GM18517 (cell line): Measurements from ENCODE around the gene SSBP4.

Experiments used
- ATAC-seq: cut with Tn5 transposase; IDR thresholded peaks from one replicate; pipeline ENCODE4 v1.9.1; 2021; ENCODE audit warnings: mild to moderate bottlenecking, moderate library complexity; ENCODE audit not compliant: unreplicated experiment

The SSBP4 gene

DNA sequence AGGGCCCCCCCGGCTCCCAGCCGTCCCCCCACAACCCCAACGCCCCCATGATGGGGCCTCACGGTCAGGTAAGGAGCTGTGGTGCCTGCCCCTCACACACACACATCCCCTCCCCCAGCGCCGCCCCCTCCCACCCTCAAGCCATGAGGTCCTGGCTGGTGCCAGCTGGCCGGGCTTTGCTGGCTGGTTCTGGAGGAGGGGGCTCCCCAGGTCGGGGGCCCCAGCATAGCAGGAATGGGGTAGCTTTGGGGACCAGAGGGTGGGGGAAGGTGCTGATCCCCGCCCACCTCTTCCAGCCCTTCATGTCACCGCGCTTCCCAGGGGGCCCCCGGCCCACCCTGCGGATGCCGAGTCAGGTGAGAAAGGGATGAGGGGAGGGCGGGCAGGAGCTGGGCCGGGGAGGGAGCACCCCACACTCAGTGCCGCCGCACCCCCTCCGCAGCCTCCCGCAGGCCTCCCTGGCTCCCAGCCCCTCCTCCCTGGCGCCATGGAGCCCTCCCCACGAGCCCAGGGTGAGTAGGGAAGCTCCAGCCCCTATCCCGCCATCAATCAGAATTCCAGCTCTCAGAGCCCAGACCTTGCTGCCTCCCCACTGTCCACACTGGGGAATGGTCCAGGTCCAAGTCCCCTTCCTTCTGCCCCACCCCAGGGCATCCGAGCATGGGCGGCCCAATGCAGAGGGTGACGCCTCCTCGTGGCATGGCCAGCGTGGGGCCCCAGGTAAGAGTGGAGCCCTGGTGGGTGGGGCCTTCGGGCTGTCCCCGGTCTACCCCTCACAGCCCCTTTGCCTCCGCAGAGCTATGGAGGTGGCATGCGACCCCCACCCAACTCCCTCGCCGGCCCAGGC is 12.4 kb downstream of the SSBP4 start:
- ATAC-seq = no peak

DNA sequence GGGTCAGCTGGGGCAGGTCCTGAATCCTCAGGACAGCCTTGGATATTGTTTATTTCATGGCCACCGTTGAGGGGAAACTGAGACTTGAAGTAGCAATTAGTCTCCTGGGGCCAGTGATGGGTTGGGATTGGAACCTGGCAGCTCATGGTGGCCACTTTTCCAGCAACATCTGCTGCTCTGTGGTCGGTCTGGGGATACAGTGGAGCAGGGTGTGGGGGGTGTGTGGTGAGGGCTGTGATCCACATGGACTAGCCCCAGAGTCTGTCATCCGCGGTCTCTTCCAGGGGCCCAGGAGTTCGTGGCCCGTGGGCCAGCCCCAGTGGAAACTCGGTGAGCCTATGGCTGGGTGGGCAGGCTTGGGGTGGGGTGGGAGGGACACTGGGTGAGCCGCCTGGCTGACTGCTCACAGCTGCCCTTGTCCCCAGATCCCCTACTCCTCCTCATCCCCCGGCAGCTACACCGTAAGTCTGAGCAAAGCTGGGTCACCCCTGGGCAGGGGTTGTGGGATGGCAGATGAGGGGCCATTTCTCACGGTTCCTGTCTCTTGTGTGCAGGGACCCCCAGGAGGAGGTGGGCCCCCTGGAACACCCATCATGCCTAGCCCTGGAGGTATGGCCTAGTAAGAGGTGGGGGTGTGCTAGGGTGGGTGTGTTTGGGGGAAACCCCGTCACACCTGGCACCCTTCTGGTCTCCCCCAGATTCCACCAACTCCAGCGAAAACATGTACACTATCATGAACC is 13.2 kb downstream of the SSBP4 start:
- no peak for ATAC-seq

DNA sequence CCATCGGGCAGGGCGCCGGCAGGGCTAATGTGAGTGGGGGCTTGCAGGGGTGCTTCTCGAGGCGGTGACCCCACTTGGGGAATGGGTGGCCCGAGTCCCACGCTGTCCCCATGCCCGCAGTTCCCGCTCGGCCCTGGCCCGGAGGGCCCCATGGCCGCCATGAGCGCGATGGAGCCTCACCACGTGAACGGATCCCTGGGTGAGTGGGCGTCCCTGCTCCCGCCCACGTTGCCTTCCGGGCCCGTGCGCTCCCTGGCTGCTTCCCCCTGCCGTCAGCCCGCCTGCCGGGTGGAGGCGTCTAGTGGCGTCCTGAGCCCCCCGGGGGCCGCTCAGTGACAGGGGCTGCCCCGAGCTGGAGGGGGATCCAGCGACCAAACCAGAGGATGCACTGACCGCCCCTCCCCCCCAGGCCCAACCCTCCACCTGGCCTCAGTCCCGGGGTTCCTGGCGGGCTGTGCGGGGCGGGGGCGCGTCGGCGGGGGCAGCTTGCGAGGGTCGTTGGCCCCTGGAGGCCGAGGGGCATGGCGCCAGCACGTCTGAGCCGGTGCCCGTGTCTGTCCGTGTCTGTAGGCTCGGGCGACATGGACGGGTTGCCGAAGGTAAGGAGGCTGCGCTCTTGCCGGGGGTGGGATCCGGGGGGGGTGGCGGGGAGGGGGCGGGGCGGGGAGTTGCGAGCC is 14.0 kb downstream of the SSBP4 start:
- no peak for ATAC-seq

DNA sequence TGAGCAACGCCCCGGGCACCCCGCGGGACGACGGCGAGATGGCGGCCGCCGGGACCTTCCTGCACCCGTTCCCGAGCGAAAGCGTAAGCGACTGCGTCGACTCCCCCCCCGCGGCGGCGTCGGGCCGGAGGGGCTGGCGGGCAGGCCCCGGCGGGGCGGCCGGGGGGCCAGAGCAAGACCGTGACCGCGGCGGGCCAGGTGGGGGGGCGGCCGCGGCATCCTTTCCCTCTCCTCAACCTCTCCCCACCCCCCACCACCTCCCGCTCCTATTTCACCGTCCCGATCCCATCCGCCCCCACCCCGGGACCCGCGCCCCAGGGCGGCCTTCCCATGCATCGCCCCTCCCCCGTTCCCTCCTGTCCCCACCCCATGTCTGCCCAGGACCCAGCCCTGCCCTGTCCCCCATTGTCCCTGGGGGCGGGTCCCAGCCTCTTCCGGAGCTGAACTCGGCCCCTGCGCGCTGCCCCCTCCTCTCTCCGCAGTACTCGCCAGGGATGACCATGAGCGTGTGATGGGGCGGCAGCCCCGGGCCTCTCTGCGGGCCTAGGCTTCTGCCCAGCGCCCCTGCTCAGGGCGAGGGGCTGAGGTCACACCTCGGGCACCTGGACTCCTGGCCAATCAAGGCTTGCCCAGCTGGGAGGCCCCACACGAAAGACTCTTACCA is 14.7 kb downstream of the SSBP4 start:
- no peak for ATAC-seq

DNA sequence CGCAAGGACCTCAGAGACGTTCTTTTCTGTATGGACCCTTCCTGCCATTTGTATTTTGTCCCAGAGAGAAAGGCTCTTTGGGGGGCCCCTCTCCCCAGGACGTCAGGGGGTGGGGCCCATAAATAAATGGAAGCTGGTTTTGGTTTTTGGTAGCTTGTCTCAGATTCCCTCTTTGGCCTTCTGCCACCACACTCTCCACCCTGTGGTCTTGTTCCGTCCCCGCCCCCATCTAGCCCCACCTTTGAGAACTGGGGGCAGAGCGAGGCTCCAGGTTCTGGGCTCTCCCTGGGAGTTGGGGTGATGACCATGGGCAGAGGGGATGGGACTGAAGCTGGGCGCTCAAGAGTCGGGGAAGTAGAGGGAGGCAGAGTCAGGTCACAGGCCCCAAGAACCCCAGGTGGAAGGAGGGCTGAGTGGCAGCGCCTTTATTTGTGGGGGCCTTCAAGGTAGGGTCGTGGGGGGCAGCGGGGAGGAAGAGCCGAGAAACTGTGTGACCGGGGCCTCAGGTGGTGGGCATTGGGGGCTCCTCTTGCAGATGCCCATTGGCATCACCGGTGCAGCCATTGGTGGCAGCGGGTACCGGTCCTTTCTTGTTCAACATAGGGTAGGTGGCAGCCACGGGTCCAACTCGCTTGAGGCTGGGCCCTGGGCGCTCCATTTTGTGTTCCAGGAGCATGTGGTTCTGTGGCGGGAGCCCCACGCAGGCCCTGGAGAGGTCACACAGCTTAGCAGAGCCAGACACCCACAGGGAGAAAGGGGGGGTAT is 15.4 kb downstream of the SSBP4 start:
- no peak for ATAC-seq

DNA sequence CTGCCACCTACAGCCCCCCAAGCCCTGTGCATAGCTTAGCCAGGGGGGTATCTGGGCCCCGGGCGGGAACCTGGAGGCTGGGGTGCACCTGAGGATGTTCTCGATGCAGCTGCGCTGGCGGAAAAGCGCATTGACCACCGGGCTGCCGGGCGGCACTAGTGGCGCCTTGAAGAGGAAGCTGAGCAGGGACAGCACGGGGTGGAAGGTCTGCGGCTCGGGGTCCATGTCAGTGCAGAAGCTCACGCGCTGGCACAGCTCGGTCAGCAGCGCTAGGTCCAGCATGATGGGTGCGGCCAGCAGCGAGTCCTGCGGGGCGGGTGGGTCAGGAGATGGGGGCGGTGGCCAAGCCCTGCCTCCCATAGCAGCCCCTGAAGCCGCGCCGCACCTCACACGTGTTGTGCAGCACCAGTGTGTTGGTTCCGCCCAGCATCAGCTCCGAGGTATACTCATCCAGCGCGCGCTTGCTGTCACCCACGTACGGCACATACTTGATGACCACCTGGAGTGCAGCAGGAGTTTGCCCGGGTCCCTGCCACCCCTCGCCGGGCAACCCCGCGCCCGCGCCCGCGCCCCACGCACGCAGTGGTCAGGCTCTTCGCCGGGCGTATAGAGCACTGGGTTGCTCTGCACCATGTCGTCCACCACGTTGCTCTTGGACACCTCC is 16.1 kb downstream of the SSBP4 start:
- ATAC-seq = no peak

DNA sequence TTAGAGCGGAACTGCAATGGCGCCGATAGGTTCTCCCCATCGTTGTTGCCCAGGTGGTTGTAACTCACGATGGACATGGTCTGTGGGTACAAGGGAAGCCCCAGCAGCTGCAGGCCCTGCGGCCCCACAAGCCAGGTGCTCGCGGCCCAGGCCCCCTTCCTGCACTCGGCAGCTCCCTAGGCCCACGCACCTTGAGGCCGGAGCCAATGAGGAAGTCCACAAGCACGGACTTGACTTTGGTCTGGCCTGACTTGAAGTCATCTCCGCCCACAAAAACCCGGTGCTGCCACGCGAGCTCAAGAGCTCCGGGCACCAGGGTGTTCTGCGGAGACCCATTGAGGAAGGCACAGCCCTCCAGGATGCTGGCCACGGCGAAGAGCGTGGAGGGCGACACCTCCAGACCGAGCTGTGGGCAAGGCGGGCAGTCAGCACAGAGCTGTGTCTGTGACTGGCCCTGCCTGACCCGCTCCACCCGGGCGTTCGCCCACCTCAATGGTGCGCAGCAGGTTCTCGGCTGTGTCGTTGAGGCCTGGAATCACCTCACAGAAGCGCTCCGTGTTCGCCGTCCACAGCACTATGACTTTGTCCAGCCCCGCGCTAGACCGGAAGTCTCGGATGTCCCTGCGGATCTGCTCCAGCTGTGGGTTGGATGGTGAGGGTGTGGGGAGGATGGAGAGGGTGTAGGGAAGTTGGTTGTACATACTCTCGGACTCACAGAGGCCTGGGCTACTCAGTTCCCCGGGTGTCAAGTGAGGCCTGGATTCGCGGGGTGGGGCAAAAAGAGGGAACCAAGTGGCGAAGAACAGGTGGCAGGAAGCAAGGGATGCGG is 16.9 kb downstream of the SSBP4 start:
- no peak for ATAC-seq

DNA sequence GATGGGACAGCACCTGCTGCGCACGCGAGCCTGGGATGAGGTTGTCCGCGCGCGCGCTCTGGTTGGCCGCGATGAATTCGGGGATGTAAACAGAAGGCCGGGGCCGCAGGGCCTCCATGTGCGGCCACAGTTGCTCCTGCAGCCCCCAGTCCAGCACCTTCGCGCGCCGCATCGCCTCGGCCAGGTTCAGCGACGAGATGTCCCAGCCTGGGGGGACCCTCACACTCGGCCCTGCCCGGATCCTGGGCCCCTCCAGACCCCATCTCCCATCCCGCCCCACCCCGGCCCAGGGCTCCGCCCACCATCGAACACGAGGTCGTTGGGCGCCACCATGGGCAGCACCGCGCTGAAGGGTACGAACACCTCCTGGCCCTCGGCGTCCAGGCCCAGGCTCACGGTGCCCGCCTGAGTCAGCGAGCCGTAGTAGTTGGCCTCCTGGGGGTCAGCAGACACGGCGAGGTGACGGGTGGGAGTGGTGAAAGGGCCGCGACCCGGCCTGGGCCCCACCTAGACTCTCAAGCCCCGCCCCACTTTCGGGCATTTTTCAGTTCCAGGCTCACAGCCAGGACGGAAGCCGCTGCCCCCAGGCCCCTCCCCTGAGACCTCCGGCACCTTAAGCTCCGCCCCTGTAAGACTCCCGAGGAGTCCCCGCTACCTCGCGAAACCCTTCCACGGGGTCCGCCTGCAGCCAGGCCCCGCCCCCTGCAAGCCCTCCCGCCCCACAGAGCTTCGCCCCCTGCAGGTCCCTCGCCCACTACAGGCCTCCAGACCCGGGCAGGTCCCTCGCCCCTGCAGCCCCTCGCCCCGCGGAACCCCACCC is 17.7 kb downstream of the SSBP4 start:
- no peak for ATAC-seq

DNA sequence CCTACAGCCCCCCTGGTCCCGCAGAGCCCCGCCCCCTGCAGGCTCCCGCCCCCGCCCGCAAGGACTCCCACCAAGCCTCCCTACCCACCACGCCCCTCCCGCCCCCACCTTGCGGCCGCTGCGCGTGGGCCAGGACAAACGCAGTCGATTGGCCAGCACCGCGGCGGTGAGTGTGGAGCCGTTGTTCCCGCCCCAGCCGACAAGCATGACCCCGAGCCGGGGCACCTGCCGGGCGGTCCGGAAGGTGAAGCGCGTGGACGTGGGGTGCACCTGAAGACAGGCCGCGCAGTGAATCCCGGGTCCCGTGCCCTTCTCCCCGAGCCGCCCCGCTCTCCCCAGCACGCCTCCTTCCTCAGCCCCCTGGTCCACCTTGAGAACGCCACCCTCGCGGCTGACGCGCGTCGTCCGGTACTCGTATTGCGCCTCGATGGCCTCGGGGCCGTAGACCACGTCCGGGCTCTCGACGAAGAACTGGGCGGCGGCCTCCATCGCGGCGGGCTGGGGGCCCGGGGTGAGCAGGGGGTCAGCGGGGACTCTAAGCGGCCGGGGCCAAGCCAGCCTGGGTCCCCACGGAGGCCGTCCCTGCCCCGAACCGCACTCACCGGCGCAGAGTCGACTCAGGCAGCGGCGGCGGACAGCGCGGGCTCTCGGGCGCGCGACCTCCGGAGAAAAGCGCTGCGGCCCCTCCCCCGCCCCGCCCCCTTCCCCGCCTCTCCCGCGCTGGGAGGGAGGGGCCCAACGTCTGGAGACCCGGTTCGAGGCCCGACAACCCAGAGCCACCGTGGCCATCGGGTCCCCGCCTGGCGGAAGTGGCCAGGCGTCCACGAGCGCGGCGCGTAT is 18.5 kb downstream of the SSBP4 start, which contains the start of gene ISYNA1:
TSS of gene ISYNA1 (minus strand) at position 643 of the 840 bp plus-strand sequence. CDS start at position 489, 154 bp downstream.
- no peak for ATAC-seq

DNA sequence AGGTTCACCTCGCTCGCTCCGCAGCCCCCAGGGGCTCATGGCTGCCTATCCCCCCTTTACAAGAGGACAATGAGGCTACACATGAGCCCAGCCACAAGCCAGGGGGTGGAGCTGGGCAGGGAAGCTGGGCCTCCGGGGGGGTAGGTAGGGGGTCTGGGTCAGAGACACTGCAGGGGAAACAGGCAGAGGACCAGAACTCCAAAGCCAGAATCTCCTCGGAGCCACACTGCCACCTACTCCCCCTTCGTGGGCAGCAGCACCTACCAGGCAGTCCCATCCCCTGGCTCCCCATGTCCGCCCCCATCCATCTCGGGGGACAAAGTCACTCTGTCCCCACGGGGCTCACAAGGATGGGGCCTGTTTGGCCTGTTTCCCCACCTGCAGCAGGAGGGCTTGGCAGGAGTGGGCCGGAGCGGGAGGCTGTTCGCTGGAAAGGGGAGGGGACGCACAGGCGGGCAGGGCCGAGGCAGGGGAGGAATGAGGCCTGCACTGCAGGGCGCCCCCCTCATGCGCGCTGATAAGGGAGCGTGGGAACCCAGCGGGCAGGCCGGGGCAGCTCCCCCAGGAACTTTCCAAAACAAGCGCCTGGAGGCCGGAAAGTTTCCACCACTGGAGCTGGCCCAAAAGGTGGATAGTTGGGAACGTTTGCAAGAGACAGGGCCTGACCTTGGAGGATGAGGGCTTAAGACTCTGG is 19.3 kb downstream of the SSBP4 start:
- no peak for ATAC-seq

DNA sequence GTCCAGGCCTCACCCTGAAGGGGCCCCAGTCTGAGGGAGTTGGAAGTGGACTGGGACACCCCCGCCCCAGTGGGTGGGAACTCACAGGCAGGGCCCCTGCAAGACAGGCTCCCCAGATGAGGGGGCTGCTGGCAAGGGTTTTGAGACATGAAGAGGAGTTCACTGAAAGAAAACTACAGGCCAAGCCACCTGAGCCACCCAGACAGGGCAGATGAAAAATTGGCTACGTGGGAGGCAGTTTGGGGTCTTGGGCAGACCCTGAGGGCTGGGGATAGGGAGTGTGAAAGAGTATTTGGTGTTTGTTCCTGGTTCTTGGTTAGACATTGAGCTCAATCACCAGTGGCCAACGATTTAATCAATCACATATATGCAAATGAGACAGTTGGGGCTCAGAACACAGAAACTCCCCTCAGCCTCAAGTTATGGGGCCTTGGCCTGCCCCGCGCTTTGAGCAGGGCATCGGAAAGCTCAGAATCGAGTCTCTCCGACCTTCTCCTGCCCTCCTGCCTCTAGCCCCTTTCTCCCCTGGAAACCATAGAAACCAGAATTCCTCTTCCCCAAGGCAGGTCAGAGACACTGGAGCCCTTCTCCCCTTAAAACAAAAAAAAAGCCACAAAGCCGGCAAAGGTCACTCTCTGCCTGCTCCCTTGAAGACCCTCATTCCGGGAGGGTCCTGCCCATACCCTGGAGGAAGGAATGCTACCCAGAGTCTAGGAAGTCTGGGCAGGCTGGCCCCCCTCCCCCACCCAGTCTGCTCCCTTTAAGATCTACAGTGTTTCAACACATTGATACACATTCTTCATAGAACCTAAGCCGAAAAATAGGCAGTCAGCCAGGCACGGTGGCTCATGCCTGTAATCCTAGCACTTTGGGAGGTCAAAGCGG is 20.1 kb downstream of the SSBP4 start:
- no peak for ATAC-seq

DNA sequence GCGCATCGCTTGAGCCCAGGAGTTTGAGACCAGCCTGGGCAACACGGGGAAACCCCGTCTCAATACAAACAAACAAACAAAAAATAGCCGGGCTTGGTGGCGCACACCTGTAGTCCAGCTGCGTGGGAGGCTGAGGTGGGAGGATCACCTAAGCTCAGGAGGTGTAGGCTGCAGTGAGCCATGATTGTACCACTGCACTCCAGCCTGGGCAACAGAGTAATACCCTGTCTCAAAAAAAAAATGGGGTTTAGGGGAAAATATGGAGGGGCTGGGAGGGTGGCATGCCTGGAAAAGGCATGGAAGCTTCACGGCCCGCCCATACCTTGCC is 20.7 kb downstream of the SSBP4 start:
- ATAC-seq = no peak

DNA sequence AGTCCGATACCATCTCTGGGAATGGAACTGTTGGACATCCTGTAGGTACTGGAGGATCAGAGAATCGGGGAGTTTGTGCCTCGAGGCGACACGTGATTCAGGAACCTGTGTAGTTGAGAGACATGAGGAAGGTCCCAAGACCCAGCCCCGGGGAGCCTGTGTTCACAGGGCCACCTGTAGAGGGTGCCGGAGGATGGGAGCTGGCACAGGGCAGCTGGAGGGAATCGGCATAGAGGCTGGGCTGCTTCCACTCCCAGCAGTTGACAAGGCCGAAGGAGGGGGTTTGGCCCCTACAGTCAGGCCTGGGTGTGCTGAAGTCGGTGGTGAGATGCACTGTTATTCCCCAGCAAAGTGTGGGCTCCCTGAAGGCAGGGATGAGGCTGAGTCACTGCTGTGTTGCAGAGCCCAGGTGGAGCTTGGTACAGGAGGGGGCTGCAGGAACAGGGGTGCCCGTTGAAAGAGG is 21.2 kb downstream of the SSBP4 start:
- no peak for ATAC-seq

DNA sequence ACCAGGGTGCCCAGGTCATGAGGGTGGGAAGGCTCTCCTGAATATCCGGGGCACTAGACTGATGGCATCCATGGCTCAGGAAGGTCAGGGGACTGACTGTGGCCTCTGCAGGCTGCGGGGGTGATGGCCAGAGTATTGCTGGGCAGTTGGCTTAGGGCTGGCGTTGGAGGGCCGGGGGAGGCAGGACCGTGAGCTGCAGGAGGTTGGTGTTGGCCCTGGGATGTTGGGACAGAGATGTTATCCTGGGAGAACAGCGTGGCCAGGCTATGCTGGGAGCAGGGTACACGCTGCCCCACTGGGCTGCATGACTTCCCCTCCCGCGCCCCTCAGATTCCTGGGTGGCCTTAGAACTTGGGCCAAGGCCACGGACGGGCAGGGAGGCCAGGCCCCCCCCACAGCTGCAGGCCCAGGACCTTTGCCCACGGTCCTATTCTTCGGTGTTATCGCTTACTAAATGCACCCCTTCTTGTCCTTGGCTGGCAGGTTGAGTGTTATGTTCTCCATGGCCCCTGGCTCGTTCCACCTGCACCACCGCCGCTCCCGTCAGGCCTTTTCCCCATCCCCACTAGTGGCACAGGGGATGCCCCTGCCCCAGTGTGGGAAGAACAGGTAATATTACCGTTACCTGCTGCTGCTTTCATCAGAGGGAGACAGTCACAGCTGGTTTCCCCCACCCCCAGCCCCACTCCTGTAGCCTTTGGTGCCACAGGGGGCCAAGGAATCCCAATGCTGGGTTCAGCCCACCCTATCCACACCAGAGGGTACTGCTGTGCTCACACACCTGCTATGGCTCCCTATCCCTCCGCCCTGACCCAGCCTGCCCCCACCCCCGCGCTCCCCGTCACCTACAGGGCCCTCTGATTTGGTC is 22.0 kb downstream of the SSBP4 start:
- ATAC-seq = no peak
